ENCODE data around the gene GRID1.

The GRID1 gene

GRCh38 chr10:86221442-86222335 is 144.9 kb downstream of the GRID1 start:
- no peak for TF ChIP-seq CTCF (IDR thresholded peaks at IDR 0.05; ENCODE audit: extremely low read depth, insufficient read depth, missing control alignments)
- in situ Hi-C loops (cut with MboI; ENCODE audit: low pct_unique_long_range_greater_than_20kb, low sequenced_read_pairs, unreplicated experiment): no loop called here
- no peak for DNase-seq (ENCODE audit: low spot score)

GRCh38 chr10:86220626-86221025 is 146.0 kb downstream of the GRID1 start:
- TF ChIP-seq CTCF (IDR thresholded peaks at IDR 0.05; ENCODE audit: extremely low read depth, insufficient read depth, missing control alignments): no peak
- no peak for DNase-seq (ENCODE audit: low spot score)
- in situ Hi-C loops (cut with MboI; ENCODE audit: low pct_unique_long_range_greater_than_20kb, low sequenced_read_pairs, unreplicated experiment): no loop called here

GRCh38 chr10:86219271-86219670 is 147.3 kb downstream of the GRID1 start:
- in situ Hi-C loops (cut with MboI; ENCODE audit: low pct_unique_long_range_greater_than_20kb, low sequenced_read_pairs, unreplicated experiment): no loop called here
- TF ChIP-seq CTCF (IDR thresholded peaks at IDR 0.05; ENCODE audit: extremely low read depth, insufficient read depth, missing control alignments): no peak
- DNase-seq (ENCODE audit: low spot score): no peak

GRCh38 chr10:86218842-86219241 is 147.8 kb downstream of the GRID1 start:
- TF ChIP-seq CTCF (IDR thresholded peaks at IDR 0.05; ENCODE audit: extremely low read depth, insufficient read depth, missing control alignments): no peak
- in situ Hi-C loops (cut with MboI; ENCODE audit: low pct_unique_long_range_greater_than_20kb, low sequenced_read_pairs, unreplicated experiment): no loop called here
- no peak for DNase-seq (ENCODE audit: low spot score)

- in situ Hi-C loops (cut with MboI; ENCODE audit: low pct_unique_long_range_greater_than_20kb, low sequenced_read_pairs, unreplicated experiment): no loop called here
- DNase-seq (ENCODE audit: low spot score): no peak
- TF ChIP-seq CTCF (IDR thresholded peaks at IDR 0.05; ENCODE audit: extremely low read depth, insufficient read depth, missing control alignments): no peak
Observed at GRCh38 chr10:86218160-86218559, 148.4 kb downstream of the GRID1 start.

- in situ Hi-C loops (cut with MboI; ENCODE audit: low pct_unique_long_range_greater_than_20kb, low sequenced_read_pairs, unreplicated experiment): no loop called here
- TF ChIP-seq CTCF (IDR thresholded peaks at IDR 0.05; ENCODE audit: extremely low read depth, insufficient read depth, missing control alignments): no peak
- no peak for DNase-seq (ENCODE audit: low spot score)
Observed at GRCh38 chr10:86217371-86218080, 149.1 kb downstream of the GRID1 start.
